GM10266 (cell line): ENCODE data around the gene TRIM52.

Experiments
- DNase-seq: peaks from one replicate; pipeline ENCODE4 v3.0.0; 2012; ENCODE audit errors: extremely low spot score
- CTCF ChIP-seq: IDR thresholded peaks from 2 replicates; pipeline ENCODE4 v1.5.1; 2012; ENCODE audit warnings: mild to moderate bottlenecking, low read depth; ENCODE audit not compliant: control insufficient read depth, insufficient read depth; ENCODE audit errors: missing control alignments

Gene TRIM52

DNA sequence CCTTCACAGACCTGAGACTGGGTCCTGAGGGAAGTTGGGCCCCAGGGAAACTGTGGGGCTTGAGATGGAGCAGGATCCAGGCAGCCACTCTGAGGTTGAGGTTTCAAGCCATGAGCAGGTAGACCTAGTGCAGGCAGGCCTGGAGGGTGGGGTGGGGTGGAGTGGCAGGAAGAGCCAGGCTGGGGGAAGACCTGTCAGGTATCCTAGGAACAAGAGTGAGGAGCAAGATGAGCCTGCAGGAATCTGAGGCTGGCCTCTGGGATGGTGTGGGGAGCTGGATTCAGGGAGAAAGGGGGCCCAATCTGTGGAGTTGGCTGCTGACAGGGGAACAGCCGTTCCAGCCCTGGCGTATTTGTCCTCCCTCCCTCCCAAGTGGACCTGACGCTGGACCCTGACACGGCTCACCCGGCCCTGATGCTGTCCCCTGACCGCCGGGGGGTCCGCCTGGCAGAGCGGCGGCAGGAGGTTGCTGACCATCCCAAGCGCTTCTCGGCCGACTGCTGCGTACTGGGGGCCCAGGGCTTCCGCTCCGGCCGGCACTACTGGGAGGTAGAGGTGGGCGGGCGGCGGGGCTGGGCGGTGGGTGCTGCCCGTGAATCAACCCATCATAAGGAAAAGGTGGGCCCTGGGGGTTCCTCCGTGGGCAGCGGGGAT is 27.0 kb downstream of the TRIM52 start:
- no peak for TF ChIP-seq CTCF

GRCh38 chr5:181233088-181233800 is 27.7 kb downstream of the TRIM52 start:
- TF ChIP-seq CTCF: no peak
- no peak for DNase-seq

More for the DNA sequence above, 27.0 kb downstream of the TRIM52 start:
- no peak for DNase-seq

- DNase-seq: no peak
- TF ChIP-seq CTCF: no peak
Measured at GRCh38 chr5:181232593-181232992, 28.4 kb downstream of the TRIM52 start.

DNA sequence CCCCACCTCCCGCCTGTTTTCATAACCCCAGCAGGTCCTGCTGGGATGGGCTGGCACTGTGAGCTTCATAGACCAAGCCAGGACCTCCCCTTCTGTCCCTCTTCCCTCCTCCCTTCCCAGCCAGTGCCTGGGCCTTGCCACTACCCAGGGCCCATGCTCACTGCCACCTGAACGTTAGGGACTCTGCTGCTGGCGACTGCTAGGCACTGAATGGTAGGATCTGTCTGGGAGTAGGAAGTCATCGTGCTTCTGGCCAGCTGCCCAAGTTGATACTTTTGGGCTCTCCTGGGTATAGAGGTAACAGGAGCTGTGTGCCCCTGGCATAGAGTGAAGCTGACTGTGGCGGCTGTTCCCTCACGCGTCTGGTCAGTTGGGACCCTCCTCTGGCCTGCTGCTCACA is 29.5 kb downstream of the TRIM52 start:
- TF ChIP-seq CTCF: no peak
- no peak for DNase-seq

GRCh38 chr5:181230551-181230950 is 30.4 kb downstream of the TRIM52 start:
- TF ChIP-seq CTCF: no peak
- no peak for DNase-seq

GRCh38 chr5:181229996-181230395 is 30.9 kb downstream of the TRIM52 start:
- no peak for DNase-seq
- no peak for TF ChIP-seq CTCF
